GM21381 (cell line): Measurements from ENCODE around the gene DAAM2.
A peak's percentile ranks its signal among the peaks of the same experiment; 100 is the strongest.

Experiments
- ATAC-seq: cut with Tn5 transposase; IDR thresholded peaks from one replicate; pipeline ENCODE4 v1.9.1; 2021; ENCODE audit warnings: mild to moderate bottlenecking, moderate library complexity; ENCODE audit not compliant: unreplicated experiment

The DAAM2 gene

DNA sequence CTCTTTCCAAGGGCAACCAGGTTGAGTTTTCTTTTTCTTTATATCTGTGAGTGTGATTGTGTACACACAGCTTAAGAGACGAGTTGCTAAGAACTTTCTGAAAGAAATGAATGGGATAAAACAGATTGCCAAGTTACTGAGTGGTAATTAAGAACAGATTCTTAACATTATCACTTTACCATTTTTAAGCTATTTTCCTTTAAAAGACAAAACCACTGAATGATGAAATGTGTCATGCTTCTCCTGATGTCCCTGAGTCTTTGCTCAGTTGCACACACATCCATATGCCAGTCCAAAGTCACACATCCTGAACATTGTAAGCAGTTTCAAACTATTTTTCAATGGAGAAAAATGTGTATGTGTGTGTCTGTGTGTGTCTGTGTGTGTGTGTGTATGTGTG, 5.5 kb upstream of the DAAM2 start:
- no peak for ATAC-seq

DNA sequence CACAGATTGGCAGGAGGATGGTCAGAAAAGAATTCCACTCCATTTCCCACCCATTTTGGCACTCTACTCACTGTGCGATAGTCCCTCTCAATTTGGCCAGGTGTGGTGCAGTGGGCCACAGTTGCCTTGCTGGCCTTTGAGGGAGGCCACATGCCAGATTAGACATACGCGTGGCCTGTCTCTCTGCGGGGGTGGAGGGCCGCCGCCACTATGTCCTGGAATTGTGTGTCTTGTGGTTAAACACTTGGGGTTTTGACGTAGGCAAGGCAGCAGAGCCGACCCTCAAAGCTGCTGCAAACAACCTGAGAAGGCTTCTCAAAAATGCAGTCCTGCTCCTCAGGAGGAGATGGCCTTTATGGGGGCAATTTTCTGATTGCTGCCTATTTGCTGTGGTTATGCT, 4.9 kb upstream of the DAAM2 start:
- no peak for ATAC-seq

DNA sequence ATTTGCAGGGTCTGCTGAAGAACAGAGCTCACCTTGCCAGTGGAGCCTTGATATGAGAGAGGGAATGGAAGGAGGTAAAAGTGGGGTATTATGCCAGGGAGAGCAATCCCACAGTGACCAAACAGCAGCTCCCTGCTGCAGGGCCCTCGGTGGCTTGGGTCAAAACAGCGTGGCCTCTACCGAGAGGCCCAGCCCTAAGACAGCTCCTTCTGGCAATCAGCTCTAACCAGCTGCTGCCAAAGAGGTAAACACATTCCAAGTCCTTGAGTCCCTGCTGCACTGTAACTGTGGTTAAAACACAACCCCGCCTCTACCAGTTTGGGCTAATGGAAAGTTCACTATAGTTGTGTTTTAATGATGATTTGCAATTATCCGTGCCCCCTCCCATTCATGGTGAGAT, 1.4 kb upstream of the DAAM2 start:
- ATAC-seq, result no peak

DNA sequence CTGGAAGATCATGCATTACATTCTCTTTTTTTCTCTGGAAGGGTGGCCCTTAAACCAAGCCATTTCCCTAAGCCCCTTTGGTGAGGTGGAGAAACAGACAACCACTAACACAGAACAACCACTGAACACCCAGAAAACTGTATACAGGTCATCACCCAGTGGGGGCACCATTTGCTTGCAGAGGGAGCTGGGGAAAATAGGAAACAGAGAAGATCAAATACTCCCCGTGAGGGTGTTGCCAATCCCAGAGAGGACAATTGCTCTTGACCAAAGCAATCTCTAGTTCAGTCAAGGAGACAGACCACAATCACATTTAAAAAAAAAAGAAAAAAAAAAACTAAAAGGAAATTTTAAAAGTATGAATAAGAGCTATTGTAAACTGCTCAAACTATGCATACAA, 865 bp upstream of the DAAM2 start:
- no peak for ATAC-seq

DNA sequence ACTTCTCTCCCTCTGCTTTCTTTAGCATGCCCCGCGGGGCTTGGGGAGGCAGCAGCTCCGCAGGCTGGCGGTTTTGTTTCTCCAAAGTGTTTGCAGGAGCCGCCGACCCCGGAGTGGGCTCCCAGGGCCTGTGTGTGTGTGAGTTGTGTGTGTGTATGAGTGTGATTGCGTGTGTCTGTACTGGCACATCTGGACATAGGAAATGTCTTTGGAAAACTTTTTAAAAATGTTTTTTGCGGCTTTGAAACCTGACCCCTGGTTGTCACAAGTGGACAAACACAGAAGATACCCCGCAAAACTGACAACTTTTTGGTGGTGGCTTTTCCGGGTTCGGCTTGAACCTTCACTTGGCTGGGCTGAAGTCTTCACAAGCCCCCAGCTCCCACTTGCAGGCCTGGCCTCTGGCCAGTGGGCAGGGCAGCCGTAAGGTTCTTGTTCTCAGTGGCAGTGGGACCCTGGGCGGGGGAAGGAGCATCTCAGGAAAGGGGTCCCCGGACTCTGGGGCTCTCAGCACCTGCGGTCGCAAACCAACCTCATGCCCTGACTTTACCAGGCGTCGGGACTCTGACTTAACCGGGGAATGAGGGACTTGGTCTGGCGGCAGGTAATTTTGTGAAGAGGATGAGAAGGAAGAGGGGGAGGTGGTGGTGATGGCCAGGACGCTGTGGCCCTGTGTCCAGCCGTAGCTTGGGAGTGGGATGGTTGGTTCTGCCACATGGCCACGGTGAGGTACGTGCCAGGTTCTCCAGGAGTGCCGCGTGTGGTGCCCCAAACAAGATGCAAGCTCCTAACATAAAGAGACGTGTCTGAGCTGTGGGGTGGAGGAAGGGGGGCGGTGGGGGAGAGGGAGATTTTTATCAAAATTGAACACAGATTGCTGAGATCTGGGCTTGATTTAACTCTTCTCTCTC, 619 bp downstream of the DAAM2 start:
- ATAC-seq, result no peak

DNA sequence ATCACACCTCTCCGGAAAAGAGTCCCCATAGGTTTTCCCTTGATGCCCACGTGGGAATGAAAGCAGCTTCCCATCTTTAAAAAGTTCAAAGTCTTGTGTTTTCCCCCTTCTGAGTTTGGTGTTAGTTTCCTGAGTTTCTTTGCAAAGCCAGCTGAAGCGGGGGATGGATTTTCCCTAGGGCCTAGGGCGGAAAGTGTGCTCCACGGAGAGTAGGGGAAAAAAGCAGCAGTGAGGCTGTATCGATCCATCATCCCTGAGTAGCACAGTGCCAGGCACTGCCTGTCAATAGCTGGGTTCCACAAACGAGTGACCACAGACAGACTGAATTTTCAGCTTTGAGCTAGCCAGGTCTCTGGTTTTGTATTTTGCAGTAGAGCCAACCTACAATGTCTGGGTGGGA, 1.3 kb downstream of the DAAM2 start:
- ATAC-seq, result no peak

DNA sequence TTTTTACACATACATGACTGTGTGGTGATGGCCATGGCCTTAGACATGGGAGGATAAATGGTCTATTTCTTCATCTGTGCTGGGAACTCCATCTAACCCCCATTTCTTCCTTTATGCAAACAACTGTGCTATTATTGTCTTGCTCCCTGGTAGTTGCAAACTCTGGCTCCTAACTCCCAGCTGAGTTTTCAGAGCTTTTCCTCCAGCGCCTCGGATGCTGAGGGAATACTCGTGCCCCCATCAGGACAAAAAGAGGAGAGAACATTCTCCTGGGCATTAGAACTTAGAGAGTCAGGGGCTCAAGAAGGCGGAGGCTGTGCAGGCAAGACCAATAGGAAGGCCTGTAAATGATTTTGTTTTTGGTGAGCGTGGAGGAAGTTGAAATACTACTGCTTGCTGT, 2.1 kb downstream of the DAAM2 start:
- ATAC-seq, result no peak

DNA sequence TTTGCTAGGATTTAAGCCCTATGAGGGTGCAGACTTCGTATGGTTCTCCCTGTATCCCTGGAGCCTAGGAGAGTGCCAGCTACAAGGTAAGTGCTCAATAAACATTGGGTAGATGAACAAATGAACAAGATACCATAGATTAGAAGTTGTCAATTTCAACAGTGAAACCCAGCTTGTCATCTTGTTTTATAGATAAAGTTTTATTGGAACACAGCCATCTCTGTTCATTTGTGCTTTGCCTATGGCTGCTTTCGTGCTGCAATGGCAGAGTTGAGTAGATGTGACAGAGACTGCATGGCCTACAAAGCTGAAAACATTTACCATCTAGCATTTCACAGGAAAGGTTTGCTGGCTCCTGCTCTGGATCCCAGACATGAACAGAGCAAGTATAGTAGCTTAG, 5.6 kb downstream of the DAAM2 start:
- no peak for ATAC-seq

DNA sequence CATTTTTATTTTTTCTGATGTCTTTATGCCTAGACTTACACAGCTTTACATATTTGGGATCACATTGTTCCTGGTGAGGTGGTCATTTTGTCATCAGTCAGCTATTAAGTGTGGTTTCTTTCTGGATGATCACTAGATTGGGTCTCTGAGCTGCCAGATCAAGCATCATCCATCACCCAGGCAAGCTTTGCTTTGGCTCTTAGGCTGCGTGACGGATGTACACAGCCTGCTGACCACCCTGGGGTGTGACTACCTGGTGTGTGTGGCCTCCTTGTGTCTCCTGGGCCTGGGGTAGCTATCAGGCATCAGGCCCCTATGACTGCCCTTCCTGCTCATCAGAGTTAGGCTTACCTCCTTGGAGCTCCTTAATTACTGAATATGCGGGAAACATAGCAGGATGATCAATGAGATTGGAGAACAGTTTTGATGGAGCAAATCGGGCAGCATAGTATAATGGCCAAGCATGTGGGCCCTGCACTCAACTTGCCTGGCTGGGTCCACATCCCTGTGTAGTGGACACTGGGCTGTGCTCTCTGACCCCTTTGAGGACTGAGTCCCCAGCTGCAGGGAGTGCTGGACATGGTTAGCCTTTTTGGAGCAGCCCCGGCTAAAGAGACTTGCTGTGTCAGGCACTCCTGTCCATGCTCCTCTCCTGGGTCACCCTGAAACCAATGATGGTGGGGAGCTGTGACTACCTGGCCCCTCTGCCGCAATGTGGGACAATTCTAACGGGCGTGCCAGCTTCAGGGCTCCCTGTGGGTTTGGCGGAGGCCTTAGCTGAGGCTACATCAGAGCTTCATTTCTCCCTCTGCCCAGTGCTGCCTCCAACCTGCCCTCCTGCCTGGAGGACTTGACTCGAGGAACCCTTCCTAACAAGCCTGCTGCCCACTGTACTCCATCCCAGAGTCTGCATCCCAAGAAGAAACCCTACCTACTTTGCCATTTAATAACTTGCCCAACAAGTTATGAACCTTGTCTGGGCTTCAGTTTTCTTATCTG, 8.2 kb downstream of the DAAM2 start:
- ATAC-seq, result no peak

DNA sequence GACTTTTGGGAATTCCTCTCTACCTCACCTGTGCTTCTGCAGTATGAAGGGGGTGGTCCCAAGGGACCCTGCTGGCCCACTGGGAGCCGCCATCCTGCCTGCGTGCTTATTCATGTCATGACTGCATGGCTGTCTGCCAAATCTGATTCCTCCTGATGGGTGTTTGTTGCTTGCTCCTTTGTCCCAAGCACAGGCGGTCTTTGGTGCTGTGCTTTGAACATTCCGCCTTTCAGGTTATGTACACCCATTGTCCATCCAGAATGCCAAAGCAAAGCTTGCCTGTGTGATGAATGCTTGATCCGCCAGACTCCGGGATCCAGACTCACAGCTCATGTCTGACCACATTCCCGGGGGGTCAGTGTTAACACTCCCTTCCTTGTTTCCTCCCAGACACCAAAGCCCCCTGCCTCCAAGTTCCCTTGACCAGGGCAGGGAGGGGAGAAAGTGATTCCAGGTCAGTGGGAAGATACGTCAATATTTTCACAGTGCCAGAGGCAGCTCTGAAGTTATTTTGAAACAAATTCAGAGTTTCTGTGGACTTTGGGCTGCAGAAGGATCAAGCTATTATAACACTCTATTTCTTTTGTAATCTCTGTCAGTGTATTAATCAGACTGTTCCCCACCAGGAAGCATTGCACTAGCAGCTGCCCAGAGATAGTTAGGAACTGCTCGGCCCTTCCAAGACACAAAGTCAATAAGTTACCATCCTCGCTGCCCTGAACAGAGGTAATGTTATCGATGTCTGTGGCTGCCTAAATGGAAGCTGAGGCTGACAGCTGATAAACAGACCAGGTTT, 9.5 kb downstream of the DAAM2 start:
- ATAC-seq, result no peak

DNA sequence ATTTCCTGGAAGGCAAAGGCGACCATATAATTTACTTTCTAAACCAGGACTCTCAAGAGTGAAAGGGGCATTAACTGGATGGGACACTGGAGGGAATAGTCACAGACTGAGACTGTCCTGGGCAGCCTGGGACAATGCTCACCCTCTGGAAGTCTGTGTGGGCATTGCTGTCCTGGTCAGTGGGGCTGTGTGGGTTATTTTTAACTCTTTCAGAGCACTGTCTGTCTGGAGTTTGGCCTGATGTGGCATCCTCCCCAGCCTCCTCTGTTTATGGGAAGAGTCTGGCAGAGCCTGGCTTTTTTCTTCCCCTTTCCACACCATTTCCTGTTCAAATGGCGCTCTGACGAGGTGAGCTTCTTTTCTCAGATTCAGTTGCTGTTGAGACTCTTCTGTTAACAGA, 11.7 kb downstream of the DAAM2 start:
- ATAC-seq, result no peak

DNA sequence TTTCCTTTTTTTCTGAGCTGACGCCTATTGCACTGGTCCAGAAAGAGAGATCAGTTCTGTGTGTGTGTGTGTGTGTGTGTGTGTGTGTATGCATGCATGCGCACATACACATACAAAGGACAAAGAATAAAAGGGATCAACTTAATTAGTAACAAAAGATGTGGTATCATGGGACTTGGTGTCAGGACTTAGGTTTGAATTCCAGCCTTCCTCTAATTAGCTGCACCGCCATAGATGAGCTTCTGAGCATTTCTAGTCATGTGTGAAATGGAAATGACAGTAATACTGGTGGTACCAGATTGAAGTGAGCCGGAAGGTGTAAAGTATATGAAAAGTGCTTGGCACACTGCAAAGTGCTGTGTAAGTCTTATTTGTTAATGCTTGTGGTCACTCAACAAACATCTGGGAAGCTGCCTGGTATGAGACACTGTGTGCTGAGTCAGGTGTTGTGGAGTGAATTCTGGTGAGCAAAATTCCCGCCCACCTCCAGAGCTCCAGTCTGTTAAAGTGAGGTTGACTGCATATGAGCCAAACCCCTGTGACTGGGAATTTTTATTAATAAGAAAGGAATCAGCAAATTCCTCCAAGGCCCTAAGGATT, 12.4 kb downstream of the DAAM2 start:
- ATAC-seq, result no peak

DNA sequence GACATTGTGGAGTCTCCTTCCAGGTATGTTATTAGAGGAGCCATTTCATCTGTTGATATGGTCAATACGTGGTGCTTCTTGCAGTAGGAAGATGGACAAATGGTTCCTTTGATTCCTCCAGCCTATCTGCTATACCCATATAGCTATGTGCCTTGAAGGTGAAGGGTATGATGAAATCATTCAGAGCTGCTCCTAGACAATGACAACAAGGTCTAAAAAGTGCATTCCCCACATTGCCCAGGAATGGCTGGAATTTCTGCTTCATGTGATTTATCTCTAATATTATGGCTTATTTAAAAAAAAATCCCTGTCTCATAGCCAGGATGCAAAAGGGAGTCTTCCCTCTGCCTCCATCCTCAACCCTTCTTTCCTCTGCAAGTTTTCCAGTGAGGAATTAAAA, 14.1 kb downstream of the DAAM2 start:
- ATAC-seq, result no peak

DNA sequence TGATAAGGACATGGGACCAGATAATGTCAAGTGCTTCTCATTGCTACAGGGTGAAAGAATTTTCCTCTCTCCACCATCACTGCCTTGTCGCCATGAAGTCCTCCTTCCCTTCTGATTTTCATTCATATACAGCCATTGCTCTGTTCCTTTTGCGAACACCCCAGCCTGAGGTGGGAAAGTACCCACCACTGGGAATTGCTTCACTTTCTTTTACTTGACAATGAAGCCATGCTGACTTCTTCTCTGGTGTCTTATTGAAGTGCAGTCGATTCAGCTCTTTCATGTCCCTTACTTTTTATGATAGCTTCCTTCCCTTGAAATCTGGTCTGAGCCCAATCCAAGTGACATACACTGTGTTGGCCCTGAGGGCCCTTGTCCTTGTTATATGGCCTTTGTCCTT, 16.2 kb downstream of the DAAM2 start:
- ATAC-seq, result no peak

DNA sequence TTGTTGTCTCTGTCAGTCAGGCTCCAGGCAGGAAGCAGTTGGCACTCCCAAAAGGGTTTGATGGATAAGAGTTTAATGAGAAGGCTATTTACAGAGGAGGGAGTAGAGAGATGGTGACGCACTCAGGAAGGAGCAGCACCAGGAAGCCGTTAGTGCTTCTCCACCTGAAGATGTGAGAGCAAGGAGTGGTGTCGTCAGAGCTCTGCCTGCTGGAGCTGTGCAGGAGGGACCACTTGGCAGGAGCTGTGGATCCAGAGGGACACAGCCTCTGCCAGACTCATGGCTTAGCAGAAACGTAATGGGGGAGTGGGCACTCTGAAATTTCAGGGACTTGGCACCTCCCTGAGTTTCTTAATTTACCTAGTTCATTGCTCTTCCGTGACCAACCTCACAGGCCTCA, 16.8 kb downstream of the DAAM2 start:
- ATAC-seq, result no peak

DNA sequence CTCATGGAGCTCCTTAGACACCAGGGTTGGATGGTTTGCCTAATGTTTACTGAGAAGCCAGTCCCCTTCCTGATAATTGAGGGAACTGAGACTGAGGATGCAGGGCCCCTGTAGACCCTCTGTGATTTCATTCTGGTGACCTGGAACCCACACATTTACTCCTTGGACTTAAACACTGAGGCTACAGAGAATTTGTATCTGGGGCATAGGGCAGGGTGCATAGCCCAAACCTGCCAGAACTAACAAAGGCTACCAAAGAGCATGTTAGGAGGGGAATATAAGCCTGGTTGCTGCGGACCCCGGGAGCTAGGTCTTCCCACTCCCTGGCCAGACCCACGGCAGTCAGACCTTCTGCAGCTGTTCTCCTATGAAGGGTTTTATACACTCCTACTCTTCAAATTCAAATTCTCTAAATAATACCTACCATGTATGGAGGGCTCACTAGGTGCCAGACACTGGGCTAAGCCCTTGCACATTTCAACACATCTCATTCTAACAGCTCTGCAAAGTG, 19.7 kb downstream of the DAAM2 start:
- ATAC-seq, result no peak

DNA sequence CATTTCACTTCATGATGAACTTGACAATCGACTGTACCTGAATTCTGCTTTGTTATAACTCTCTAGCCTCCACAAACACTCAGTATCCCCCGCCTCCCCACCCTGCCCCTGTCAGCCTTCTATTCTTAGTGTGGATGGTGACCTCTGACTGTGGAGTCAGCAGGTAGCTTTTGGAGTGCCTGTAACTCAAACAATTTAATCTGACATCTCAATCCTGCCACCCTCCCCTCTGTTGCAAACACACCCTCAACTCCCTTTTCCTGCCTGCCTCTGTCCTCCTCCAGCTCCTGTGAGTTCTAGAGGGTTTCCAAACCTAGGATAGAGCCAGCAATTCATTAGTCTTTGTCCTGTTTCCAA, 20.3 kb downstream of the DAAM2 start:
- no peak for ATAC-seq

DNA sequence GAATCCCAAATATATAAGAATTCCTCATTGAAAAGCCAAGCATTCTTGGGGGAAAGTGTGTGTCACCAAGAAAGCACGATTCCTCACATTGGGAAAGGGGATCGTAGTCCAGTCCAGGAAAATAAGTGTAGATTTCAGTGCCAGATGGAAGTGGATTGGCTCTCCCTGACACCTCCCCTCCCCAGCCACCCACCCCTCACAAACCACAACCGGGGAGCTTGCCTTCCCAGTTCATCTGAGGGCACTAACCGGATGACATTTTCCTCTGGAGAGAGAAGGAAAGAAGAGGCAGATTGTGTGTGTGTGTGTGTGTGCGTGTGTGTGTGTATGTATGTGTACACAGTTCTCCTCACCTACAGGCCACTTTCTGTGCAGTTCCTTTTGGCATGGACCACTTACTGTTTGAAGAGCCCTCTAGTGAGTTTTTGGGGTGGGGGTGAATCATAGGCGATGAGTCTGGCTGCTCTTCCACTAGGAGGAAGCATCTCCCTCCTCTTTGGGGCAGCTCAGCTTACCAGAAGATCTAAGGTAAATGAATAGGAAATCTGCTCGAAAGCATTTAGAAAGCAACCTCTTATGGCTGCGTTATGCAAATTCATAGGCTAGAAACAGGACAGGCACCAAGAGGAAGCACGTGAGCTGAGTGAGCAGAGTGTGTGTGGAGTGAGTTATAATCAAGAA, 20.8 kb downstream of the DAAM2 start:
- ATAC-seq, result peak; percentile 92

DNA sequence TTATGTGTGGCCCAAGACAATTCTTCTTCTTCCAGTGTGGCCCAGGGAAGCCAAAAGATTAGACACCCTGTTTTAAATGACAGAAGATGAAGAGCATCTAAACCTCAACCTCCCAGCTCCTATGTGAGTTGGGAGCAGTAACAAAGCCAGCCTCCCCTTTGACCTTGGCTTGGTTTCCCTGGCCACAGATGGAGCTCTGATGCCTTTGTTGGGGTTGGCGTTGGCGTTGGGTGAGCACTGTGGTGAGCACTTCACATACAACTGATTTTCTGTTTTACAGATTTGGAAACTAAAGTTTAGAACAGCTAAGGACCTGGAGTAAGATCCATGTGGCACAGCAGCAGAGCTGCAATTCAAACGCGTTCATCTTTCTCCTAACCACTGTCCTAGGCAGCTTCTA, 22.1 kb downstream of the DAAM2 start:
- ATAC-seq, result no peak

DNA sequence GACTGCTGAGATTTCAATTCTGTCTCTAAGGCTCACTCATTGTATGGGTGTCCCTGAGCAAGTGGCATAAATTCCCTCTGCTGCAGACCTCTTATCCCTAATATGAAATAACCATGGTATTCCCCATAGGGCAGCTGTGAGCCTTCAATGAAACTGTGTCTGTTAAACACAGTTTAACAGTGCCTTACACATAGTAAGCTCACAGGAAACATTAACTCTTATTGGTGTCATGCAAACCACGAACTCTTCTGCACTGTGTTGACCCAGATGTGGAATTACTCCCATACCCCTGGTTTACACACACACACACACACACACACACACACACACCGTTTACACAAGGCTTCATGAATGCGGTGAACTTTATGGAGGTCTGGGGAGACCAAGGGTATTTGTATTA, 23.2 kb downstream of the DAAM2 start:
- ATAC-seq, result no peak
